Measurements from ENCODE around the gene TAB3.

TAB3 gene

DNA sequence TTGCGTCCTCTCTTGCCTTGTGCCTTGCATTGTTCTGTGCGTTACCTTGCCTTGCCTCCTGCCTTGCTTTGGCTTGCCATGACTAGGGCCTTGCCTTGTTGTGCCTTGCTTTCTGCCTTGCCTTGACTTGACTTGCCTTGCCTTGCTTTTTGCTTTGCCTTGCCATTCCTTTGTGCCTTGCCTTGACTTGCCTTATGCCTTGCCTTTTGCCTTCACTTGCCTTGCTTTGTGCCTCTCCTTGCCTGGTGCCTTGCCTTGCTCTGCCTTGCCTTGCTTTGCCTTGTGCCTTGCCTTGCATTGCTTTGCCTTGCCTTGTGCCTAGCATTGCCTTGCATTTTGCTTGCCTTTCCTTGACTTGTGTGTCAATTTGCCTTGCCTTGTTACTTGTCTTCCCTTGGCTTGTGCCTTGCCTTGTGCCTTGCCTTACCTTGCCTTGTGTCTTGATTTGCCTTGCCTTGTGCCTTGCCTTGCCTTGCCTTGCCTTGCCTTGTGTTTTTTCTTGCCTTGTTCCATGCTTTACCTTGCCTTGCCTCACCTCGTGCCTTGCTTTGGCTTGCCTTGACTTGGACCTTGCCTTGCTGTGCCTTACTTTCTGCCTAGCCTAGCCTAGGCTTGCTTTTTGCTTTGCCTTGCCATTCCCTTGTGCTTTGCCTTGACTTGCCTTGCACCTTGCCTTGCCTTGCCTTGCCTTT is 95.8 kb downstream of the TAB3 start:
- Mint-ChIP-seq H3K4me3 (no peak overlapping the region), H3K27ac (no peak overlapping the region), H3K27me3 (ENCODE audit: low read depth) (no peaks in the 10 kb centered on the region), H3K4me1 (ENCODE audit: low read depth) (no peaks in the 10 kb centered on the region), H3K36me3 (ENCODE audit: low read depth) (no peaks in the 10 kb centered on the region), H3K9me3 (peaks cover 15% of the 10 kb centered on the region)
- no peak for DNase-seq (ENCODE audit: low spot score)

DNA sequence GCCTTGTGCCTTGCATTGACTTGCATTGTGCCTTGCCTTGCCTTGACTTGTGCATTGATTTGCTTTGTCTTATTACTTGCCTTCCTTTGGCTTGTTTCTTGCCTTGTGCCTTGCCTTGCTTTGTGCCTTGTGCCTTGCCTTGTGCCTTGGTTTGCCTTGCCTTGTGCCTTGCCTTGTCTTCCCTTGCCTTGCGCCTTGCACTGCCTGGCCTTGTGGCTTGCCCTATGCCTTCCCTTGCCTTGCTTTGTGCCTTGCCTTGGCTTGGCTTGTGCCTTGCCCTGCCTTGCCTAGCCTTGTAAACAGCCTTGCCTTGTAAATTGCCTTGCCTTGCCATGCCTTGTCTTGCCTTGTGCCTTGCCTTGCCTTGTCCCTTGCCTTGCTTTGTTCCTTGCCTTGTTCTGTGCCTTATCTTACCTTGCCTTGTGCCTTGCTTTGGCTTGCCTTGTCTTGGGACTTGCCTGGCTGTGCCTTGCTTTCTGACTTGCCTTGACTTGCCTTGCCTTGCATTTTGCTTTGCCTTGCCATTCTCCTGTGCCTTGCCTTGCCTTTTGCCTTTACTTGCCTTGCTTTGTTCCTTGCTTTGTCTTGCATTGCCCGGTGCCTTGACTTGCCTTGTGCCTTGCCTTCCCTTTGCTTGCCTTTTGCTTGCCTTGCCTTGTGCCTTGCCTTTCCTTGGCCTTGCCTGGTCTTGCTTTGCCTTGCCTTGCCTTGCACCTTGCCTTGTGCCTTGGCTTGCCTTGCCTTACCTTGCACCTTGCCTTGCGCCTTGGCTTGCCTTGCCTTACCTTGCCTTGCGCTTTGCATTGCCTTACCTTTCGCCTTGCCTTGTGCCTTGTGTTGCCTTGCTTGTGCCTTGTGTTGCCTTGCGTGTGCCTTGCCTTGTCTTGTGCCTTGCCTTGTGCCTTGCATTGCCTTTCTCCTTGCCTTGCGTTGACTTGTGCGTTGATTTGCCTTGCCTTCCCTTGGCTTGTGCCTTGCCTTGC is 97.5 kb downstream of the TAB3 start:
- Mint-ChIP-seq H3K27me3 (ENCODE audit: low read depth) (no peaks in the 10 kb centered on the region), H3K27ac (no peak overlapping the region), H3K4me1 (ENCODE audit: low read depth) (no peaks in the 10 kb centered on the region), H3K4me3 (no peak overlapping the region), H3K36me3 (ENCODE audit: low read depth) (no peaks in the 10 kb centered on the region), H3K9me3 (peaks cover 15% of the 10 kb centered on the region)
- no peak for DNase-seq (ENCODE audit: low spot score)

DNA sequence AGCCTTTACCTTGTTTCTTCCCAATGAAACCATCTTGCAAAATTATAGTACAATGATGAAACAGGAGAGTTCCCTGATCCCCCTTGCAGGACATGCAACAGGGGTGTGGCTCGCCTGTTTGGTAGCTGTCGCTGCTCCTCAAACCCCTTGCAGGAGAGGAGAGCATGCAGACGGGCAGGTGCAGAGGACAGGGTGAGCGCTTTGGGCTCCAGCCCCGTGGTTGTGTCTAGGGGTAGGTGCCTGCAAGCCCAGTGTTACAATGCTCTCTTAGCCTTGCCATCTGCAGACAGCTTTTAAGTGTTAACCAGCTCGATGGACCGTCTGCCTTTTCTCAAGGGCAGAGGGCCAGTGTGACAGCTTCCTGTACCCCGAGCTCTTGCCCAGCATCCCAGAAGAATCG is 102.0 kb downstream of the TAB3 start:
- peaks cover 3% of the 10 kb centered on the region for H3K4me1 Mint-ChIP-seq (ENCODE audit: low read depth)

DNA sequence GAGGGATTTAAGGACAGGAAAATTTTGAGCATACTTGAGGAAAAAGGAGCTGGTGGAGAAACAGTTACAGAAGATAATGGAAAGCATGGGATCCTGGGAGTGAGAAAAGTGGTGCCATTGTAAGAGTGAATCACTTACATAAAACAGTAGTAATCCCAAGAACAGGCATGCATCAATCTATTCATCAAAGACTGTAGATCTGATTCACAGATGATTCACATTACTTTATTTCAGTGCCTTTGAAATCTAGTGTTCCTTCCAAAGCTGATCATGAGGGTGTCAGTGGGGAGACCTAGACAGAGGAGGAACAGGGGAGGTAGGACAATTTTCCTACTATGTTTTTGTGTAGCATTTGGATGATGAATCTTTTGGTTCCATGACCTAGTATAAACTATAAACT is 102.7 kb downstream of the TAB3 start:
- Mint-ChIP-seq H3K9me3 (no peaks in the 10 kb centered on the region), H3K36me3 (ENCODE audit: low read depth) (no peaks in the 10 kb centered on the region), H3K4me3 (no peak overlapping the region), H3K27ac (no peak overlapping the region), H3K4me1 (ENCODE audit: low read depth) (peaks cover 5% of the 10 kb centered on the region), H3K27me3 (ENCODE audit: low read depth) (no peaks in the 10 kb centered on the region)
- DNase-seq (ENCODE audit: low spot score), result no peak

More for the DNA sequence above, 102.0 kb downstream of the TAB3 start:
- Mint-ChIP-seq H3K27me3 (ENCODE audit: low read depth) (no peaks in the 10 kb centered on the region), H3K36me3 (ENCODE audit: low read depth) (no peaks in the 10 kb centered on the region), H3K4me3 (no peak overlapping the region), H3K9me3 (no peaks in the 10 kb centered on the region), H3K27ac (no peak overlapping the region)
- DNase-seq (ENCODE audit: low spot score), result no peak

DNA sequence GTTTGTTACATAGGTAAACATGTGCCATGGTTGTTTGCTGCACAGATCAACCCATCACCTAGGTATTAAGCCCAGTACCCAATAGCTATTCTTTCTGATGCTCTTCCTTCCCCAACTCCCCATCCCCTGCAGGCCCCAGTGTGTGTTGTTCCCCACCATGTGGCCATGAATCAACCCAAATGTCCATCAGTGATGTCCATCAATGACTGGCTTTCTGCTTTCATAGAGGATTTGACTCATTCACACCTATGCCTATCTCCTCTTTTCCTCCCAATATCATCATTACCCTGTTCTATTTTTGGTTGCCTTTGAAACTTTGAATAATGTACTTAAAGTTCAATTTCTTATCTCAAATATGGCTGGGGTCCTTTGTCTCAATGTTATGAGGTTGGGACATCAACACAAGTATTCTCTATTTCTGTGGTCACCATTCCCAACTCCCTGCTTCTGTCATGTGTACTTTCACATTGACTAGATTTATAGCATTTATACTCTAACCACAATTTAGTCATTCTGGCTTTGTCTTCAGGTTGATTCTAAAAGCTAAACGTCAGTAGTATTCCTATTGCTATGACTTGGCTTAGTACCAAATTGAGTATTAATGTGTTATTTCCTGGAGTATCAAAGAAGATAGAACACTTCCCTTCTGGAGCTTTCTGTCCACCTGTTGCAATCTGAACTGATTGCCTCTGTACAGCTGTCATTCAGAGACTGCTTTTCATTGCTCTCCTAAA is 107.2 kb downstream of the TAB3 start:
- no peak for DNase-seq (ENCODE audit: low spot score)
- H3K36me3 Mint-ChIP-seq (ENCODE audit: low read depth), result no peaks in the 10 kb centered on the region
- no peak overlapping the region for H3K4me3 Mint-ChIP-seq
- H3K4me1 Mint-ChIP-seq (ENCODE audit: low read depth), result peaks cover 7% of the 10 kb centered on the region
- no peak overlapping the region for H3K27ac Mint-ChIP-seq
- no peaks in the 10 kb centered on the region for H3K27me3 Mint-ChIP-seq (ENCODE audit: low read depth)
- H3K9me3 Mint-ChIP-seq, result no peaks in the 10 kb centered on the region

DNA sequence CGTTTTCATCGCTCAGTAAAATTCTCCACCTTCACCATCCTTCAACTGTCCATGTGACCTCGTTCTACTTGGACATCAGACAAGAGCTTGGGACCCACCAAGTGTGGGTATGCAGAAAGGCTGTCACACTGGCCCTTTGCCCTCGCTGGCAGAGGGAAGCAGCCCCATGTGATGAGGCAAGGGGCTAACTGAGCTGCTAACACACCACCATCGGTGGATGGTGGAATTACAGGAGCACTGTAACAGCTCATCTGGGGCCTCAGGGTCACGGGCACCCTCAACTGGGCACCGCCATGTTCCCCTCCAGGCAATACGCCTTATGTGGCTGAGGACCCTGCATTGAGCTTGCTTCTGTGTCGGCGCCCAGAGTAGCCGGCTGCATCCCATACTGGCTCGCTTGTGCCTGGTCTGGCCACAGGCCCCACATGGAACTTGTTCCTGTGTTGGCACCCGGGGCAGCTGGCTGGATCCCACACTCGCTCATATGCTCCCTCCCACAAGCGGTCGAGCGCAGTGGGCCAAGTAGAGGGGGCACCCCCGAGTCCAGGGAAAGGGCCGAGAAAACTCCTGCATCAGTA is 109.5 kb downstream of the TAB3 start:
- no peak overlapping the region for H3K27ac Mint-ChIP-seq
- peaks cover 3% of the 10 kb centered on the region for H3K9me3 Mint-ChIP-seq
- no peak overlapping the region for H3K4me3 Mint-ChIP-seq
- peaks cover 7% of the 10 kb centered on the region for H3K4me1 Mint-ChIP-seq (ENCODE audit: low read depth)
- no peaks in the 10 kb centered on the region for H3K27me3 Mint-ChIP-seq (ENCODE audit: low read depth)
- no peaks in the 10 kb centered on the region for H3K36me3 Mint-ChIP-seq (ENCODE audit: low read depth)
- DNase-seq (ENCODE audit: low spot score), result no peak

DNA sequence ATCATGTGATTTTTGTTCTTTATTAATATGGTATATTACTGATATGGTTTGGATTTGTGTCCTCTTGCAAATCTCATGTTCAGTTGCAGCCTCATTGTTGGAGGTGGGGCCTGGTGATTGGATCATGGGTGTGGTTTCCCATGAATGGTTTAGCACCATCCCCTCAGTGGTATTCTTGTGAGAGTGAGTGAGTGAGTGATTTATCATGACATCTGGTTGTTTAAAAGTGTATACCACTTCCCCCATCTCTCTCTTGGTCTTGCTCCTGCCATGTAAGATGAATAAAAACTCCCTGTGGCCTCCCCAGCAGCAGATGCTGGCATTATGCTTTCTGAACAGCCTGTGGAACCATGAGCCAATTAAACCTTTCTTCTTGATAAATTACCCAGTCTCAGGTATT is 111.5 kb downstream of the TAB3 start:
- Mint-ChIP-seq H3K4me3 (no peak overlapping the region), H3K27ac (no peak overlapping the region), H3K27me3 (ENCODE audit: low read depth) (no peaks in the 10 kb centered on the region), H3K9me3 (peaks cover 3% of the 10 kb centered on the region), H3K4me1 (ENCODE audit: low read depth) (peaks cover 7% of the 10 kb centered on the region), H3K36me3 (ENCODE audit: low read depth) (no peaks in the 10 kb centered on the region)
- DNase-seq (ENCODE audit: low spot score), result no peak
